HepG2 (cell line): ENCODE measurements around the gene NRBP1. TPM values are rescaled to one million over a fixed set of nuclear protein-coding genes. Genes with fewer than 3 reads are reported as not detected.
A peak's percentile ranks its signal among the peaks of the same experiment; 100 is the strongest.

Experiments used
- CEBPB ChIP-seq: IDR thresholded peaks from 2 replicates; pipeline ENCODE4 v1.6.1; 2011; ENCODE audit warnings: low read depth, low read length, improper control_type of control experiment, borderline replicate concordance
- ETV5 ChIP-seq: IDR thresholded peaks from 2 replicates; pipeline ENCODE4 v1.6.1; 2018; ENCODE audit warnings: missing biosample characterization, missing genetic modification reagents, inconsistent platforms, borderline replicate concordance
- GABPB1 ChIP-seq: IDR thresholded peaks from 2 replicates; pipeline ENCODE4 v1.6.1; 2016; ENCODE audit warnings: mild to moderate bottlenecking, missing genetic modification reagents, moderate library complexity, missing compliant biosample characterization
- JUNB ChIP-seq: sonication (generic); formaldehyde crosslinking; IDR thresholded peaks from 2 replicates; pipeline ENCODE4 v1.8.0; 2022; ENCODE audit warnings: missing genetic modification reagents, mild to moderate bottlenecking, borderline replicate concordance
- MTF2 ChIP-seq: sonication (generic); formaldehyde crosslinking; IDR thresholded peaks from 2 replicates; pipeline ENCODE4 v1.5.0; 2020; ENCODE audit warnings: missing genetic modification reagents, borderline replicate concordance
- POLR2AphosphoS5 ChIP-seq: IDR thresholded peaks from 2 replicates; pipeline ENCODE4 v1.6.1; 2012; ENCODE audit warnings: low read depth, low read length
- PRMT3 ChIP-seq: sonication (generic); formaldehyde crosslinking; IDR thresholded peaks from 2 replicates; pipeline ENCODE4 v1.8.1; 2022; ENCODE audit warnings: low read depth, mild to moderate bottlenecking, moderate library complexity, missing genetic modification reagents, borderline replicate concordance
- RFXAP ChIP-seq: sonication (generic); formaldehyde crosslinking; IDR thresholded peaks from 2 replicates; pipeline ENCODE4 v1.4.0; 2020; ENCODE audit warnings: missing genetic modification reagents, borderline replicate concordance
- SOX6 ChIP-seq, 2 experiments: fragments of 450-650 bp in 1 of 2; sonication (generic) in 1 of 2; formaldehyde crosslinking in 1 of 2; IDR thresholded peaks; 2 replicates each; pipeline versions ENCODE4 v1.4.0 to v1.6.1; 2017 to 2020; ENCODE audit warnings: antibody characterized with exemption in 1 of 2, mild to moderate bottlenecking in 1 of 2, missing genetic modification reagents in 1 of 2
- TGIF2 ChIP-seq: IDR thresholded peaks from 2 replicates; pipeline ENCODE4 v1.6.1; 2016; ENCODE audit warnings: control low read depth, missing compliant biosample characterization
- ZBTB38 ChIP-seq: sonication (generic); formaldehyde crosslinking; IDR thresholded peaks from 2 replicates; pipeline ENCODE4 v1.5.1; 2020; ENCODE audit warnings: mild to moderate bottlenecking, missing genetic modification reagents
- ZIK1 ChIP-seq: sonication (generic); formaldehyde crosslinking; IDR thresholded peaks from 2 replicates; pipeline ENCODE4 v1.5.0; 2020; ENCODE audit warnings: mild to moderate bottlenecking, low read depth, missing genetic modification reagents, borderline replicate concordance
- ZNF614 ChIP-seq: IDR thresholded peaks from 2 replicates; pipeline ENCODE4 v1.6.1; 2018; ENCODE audit warnings: missing biosample characterization, missing genetic modification reagents, inconsistent platforms, borderline replicate concordance
- ZNF878 ChIP-seq: sonication (generic); formaldehyde crosslinking; IDR thresholded peaks from 2 replicates; pipeline ENCODE4 v1.8.1; 2023; ENCODE audit warnings: mild to moderate bottlenecking, missing genetic modification reagents, moderate library complexity
- polyA plus RNA-seq, 8 experiments: library from polyadenylated mRNA; depleted of rRNA in 3 of 8; stranded (reverse) in 7 of 8; unstranded in 1 of 8; fragments of >200 nt; fragmentation: Illumina TruSeq in 4 of 8; extraction: Trizol in 4 of 8; gene quantifications; 2 replicates each; pipeline versions ENCODE4 v1.2.1 to v1.2.3, GENCODE V29; 2011 to 2016; ENCODE audit warnings: low read depth in 4 of 8, missing spikeins in 1 of 8, mixed read lengths in 1 of 8; ENCODE audit not compliant: insufficient read depth in 1 of 8
- total RNA-seq, 5 experiments: library from RNA; depleted of rRNA; stranded (reverse); fragments of >200 nt; fragmentation: Illumina TruSeq; extraction: Trizol; gene quantifications; 2 replicates each; pipeline ENCODE4 v1.2.3, GENCODE V29; 2016; ENCODE audit warnings: low read depth in 1 of 5
- TF ChIP-seq, protein P1 (sequence below): sonication (generic); formaldehyde crosslinking; IDR thresholded peaks from 2 replicates; pipeline ENCODE4 v1.4.0; 2020; ENCODE audit warnings: missing genetic modification reagents, borderline replicate concordance
- TF ChIP-seq, protein P2 (sequence below): sonication (generic); formaldehyde crosslinking; IDR thresholded peaks from 2 replicates; pipeline ENCODE4 v1.9.0; 2021; ENCODE audit warnings: mild to moderate bottlenecking, missing genetic modification reagents
- TF ChIP-seq, protein P3 (sequence below): sonication (generic); formaldehyde crosslinking; IDR thresholded peaks from 2 replicates; pipeline ENCODE4 v1.4.0; 2020; ENCODE audit warnings: mild to moderate bottlenecking, missing genetic modification reagents

Gene NRBP1
- total and polyA plus RNA-seq, 2 of the 13 experiments (the other 11 are each of a cell fraction or from before 2014, with no cell fraction given), result 165 to 240 TPM

DNA sequence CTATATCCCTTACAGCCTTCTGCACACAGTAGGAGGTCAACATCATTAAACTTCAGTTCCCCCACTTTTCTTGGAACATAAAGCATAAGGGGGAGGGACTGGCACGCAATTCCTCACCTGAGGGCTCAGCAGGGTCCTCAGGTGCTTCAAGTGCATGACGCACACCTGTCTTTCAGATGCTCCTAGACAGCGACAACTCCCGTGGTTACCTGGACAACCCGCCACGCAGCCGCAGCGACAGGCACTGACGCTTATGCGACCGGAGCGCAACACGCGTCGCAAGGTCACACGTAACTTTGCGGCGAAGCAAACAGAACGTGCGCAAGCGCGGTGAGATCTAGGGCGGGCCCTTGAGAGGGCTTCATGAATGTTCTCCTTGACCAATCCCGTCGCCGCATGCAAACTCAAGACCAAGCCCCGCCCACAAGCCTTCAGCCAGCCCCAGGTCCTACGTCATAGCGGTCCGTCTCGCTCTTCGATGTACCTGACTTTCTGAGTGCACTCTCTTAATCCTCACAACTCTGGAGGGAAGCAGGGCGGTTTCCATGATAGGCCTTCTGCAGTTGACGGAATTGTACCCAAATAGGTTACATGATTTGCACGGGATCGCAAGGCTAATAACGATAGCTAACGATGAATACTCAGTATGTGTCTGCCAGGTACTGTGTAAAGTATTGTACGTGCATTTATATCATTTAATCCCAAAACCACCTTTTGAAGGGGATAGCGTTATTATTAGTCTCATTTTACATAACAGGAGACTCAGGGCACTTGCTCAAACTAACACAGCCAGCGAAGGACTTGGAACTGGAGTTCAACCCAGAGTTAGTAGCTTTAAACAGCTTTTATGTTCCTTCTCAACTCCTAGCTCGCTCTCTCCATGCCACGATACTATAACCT is 61.3 kb downstream of the NRBP1 start, which contains the start of gene IFT172 (continued):
- peak; percentile 78 for TF ChIP-seq GABPB1 (CRISPR knock-in tag)
- TF ChIP-seq CEBPB, result peak; percentile 50; the same call in 1 of the 2 replicates
- TF ChIP-seq ZIK1 (CRISPR knock-in tag), result 0 out of 2 replicates have a peak, but pooled peaks have one; percentile 63
- no peak for TF ChIP-seq MTF2
- peak; percentile 65; the same call in 1 of the 2 replicates for TF ChIP-seq ZBTB38 (CRISPR knock-in tag)
- TF ChIP-seq TGIF2, result peak; percentile 99
- TF ChIP-seq, protein P1, sequence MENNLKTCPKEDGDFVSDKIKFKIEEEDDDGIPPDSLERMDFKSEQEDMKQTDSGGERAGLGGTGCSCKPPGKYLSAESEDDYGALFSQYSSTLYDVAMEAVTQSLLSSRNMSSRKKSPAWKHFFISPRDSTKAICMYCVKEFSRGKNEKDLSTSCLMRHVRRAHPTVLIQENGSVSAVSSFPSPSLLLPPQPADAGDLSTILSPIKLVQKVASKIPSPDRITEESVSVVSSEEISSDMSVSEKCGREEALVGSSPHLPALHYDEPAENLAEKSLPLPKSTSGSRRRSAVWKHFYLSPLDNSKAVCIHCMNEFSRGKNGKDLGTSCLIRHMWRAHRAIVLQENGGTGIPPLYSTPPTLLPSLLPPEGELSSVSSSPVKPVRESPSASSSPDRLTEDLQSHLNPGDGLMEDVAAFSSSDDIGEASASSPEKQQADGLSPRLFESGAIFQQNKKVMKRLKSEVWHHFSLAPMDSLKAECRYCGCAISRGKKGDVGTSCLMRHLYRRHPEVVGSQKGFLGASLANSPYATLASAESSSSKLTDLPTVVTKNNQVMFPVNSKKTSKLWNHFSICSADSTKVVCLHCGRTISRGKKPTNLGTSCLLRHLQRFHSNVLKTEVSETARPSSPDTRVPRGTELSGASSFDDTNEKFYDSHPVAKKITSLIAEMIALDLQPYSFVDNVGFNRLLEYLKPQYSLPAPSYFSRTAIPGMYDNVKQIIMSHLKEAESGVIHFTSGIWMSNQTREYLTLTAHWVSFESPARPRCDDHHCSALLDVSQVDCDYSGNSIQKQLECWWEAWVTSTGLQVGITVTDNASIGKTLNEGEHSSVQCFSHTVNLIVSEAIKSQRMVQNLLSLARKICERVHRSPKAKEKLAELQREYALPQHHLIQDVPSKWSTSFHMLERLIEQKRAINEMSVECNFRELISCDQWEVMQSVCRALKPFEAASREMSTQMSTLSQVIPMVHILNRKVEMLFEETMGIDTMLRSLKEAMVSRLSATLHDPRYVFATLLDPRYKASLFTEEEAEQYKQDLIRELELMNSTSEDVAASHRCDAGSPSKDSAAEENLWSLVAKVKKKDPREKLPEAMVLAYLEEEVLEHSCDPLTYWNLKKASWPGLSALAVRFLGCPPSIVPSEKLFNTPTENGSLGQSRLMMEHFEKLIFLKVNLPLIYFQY (CRISPR knock-in tag), result no peak
- peak; percentile 93; the same call in 1 of the 2 replicates for TF ChIP-seq ZNF614 (CRISPR knock-in tag)
- TF ChIP-seq RFXAP (CRISPR knock-in tag), result no peak
- peak; percentile 98 for TF ChIP-seq POLR2AphosphoS5
- TF ChIP-seq, protein P2, sequence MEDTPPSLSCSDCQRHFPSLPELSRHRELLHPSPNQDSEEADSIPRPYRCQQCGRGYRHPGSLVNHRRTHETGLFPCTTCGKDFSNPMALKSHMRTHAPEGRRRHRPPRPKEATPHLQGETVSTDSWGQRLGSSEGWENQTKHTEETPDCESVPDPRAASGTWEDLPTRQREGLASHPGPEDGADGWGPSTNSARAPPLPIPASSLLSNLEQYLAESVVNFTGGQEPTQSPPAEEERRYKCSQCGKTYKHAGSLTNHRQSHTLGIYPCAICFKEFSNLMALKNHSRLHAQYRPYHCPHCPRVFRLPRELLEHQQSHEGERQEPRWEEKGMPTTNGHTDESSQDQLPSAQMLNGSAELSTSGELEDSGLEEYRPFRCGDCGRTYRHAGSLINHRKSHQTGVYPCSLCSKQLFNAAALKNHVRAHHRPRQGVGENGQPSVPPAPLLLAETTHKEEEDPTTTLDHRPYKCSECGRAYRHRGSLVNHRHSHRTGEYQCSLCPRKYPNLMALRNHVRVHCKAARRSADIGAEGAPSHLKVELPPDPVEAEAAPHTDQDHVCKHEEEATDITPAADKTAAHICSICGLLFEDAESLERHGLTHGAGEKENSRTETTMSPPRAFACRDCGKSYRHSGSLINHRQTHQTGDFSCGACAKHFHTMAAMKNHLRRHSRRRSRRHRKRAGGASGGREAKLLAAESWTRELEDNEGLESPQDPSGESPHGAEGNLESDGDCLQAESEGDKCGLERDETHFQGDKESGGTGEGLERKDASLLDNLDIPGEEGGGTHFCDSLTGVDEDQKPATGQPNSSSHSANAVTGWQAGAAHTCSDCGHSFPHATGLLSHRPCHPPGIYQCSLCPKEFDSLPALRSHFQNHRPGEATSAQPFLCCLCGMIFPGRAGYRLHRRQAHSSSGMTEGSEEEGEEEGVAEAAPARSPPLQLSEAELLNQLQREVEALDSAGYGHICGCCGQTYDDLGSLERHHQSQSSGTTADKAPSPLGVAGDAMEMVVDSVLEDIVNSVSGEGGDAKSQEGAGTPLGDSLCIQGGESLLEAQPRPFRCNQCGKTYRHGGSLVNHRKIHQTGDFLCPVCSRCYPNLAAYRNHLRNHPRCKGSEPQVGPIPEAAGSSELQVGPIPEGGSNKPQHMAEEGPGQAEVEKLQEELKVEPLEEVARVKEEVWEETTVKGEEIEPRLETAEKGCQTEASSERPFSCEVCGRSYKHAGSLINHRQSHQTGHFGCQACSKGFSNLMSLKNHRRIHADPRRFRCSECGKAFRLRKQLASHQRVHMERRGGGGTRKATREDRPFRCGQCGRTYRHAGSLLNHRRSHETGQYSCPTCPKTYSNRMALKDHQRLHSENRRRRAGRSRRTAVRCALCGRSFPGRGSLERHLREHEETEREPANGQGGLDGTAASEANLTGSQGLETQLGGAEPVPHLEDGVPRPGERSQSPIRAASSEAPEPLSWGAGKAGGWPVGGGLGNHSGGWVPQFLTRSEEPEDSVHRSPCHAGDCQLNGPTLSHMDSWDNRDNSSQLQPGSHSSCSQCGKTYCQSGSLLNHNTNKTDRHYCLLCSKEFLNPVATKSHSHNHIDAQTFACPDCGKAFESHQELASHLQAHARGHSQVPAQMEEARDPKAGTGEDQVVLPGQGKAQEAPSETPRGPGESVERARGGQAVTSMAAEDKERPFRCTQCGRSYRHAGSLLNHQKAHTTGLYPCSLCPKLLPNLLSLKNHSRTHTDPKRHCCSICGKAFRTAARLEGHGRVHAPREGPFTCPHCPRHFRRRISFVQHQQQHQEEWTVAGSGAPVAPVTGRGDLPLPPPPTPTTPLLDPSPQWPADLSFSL (CRISPR knock-in tag), result no peak
- TF ChIP-seq ZNF878 (CRISPR knock-in tag), result no peak
- TF ChIP-seq JUNB (CRISPR knock-in tag), result no peak
- TF ChIP-seq, protein P3, sequence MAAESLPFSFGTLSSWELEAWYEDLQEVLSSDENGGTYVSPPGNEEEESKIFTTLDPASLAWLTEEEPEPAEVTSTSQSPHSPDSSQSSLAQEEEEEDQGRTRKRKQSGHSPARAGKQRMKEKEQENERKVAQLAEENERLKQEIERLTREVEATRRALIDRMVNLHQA (CRISPR knock-in tag), result no peak
- TF ChIP-seq PRMT3 (CRISPR knock-in tag), result no peak
- peak; percentile 35; the same call in 1 of the 2 replicates for TF ChIP-seq ETV5 (CRISPR knock-in tag)
- no peak for TF ChIP-seq SOX6 (IDR thresholded peaks at IDR 0.05)
- TF ChIP-seq SOX6 (CRISPR knock-in tag; IDR thresholded peaks at IDR 0.05), result no peak; the same call in none of the 2 replicates
